Measurements from ENCODE around the gene FABP7.

DNA sequence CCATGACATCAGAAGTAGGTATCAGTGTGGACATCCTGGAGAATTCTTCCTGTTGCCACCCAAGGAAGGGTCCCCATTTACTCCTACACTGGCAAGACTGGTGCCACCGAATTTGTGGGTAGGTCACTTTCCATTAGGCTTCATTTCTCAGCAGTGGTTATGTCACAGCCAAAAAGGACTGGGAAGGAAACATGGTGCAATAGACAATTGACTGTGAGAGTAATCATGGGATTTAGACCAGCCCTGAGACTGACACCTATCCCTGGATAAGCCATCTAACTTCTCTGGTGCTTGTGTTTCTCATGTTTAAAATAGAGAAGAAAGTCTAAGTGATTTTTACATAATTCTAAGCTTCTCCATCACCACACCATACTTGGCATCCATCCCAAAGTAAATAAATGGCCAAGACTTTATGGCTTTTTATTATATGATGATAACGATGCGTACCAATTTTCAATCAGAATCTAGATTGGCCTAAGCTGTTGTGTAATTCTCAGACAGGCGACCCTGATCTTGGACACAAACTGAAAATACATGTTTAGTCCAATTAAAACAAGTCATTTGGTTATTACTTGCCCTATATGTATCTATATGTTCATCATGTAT, 19.7 kb downstream of the FABP7 start:
- TF ChIP-seq, protein P1, sequence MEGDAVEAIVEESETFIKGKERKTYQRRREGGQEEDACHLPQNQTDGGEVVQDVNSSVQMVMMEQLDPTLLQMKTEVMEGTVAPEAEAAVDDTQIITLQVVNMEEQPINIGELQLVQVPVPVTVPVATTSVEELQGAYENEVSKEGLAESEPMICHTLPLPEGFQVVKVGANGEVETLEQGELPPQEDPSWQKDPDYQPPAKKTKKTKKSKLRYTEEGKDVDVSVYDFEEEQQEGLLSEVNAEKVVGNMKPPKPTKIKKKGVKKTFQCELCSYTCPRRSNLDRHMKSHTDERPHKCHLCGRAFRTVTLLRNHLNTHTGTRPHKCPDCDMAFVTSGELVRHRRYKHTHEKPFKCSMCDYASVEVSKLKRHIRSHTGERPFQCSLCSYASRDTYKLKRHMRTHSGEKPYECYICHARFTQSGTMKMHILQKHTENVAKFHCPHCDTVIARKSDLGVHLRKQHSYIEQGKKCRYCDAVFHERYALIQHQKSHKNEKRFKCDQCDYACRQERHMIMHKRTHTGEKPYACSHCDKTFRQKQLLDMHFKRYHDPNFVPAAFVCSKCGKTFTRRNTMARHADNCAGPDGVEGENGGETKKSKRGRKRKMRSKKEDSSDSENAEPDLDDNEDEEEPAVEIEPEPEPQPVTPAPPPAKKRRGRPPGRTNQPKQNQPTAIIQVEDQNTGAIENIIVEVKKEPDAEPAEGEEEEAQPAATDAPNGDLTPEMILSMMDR (IDR thresholded peaks at IDR 0.05; ENCODE audit: low read depth, low read length, missing input control), result no peak
- TF ChIP-seq, protein P2, sequence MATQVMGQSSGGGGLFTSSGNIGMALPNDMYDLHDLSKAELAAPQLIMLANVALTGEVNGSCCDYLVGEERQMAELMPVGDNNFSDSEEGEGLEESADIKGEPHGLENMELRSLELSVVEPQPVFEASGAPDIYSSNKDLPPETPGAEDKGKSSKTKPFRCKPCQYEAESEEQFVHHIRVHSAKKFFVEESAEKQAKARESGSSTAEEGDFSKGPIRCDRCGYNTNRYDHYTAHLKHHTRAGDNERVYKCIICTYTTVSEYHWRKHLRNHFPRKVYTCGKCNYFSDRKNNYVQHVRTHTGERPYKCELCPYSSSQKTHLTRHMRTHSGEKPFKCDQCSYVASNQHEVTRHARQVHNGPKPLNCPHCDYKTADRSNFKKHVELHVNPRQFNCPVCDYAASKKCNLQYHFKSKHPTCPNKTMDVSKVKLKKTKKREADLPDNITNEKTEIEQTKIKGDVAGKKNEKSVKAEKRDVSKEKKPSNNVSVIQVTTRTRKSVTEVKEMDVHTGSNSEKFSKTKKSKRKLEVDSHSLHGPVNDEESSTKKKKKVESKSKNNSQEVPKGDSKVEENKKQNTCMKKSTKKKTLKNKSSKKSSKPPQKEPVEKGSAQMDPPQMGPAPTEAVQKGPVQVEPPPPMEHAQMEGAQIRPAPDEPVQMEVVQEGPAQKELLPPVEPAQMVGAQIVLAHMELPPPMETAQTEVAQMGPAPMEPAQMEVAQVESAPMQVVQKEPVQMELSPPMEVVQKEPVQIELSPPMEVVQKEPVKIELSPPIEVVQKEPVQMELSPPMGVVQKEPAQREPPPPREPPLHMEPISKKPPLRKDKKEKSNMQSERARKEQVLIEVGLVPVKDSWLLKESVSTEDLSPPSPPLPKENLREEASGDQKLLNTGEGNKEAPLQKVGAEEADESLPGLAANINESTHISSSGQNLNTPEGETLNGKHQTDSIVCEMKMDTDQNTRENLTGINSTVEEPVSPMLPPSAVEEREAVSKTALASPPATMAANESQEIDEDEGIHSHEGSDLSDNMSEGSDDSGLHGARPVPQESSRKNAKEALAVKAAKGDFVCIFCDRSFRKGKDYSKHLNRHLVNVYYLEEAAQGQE (IDR thresholded peaks at IDR 0.05), result no peak
- TF ChIP-seq RAD21 (IDR thresholded peaks at IDR 0.05) (no peak), SP1 (IDR thresholded peaks at IDR 0.05) (no peak), YY1 (IDR thresholded peaks at IDR 0.05) (peak; percentile 27), GABPA (IDR thresholded peaks at IDR 0.05 in 1 of 2, conservative IDR thresholded peaks at IDR 0.05 in 1 of 2) (no peak), TAF1 (conservative IDR thresholded peaks at IDR 0.05) (no peak), FOXA1 (IDR thresholded peaks at IDR 0.05) (no peak), JUND (IDR thresholded peaks at IDR 0.05) (no peak)
- TF ChIP-seq, protein P3, sequence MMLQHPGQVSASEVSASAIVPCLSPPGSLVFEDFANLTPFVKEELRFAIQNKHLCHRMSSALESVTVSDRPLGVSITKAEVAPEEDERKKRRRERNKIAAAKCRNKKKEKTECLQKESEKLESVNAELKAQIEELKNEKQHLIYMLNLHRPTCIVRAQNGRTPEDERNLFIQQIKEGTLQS (IDR thresholded peaks at IDR 0.05), result no peak
- TF ChIP-seq, protein P4, sequence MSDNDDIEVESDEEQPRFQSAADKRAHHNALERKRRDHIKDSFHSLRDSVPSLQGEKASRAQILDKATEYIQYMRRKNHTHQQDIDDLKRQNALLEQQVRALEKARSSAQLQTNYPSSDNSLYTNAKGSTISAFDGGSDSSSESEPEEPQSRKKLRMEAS (IDR thresholded peaks at IDR 0.05), result no peak

All from liver (tissue), 3 donors.